GM23338 (cell line): Measurements from ENCODE around the gene HIVEP1.

Experiments
- CREB1 ChIP-seq: fragments of 250-450 bp; sonication (Bioruptor Pico); IDR thresholded peaks from 2 replicates; pipeline ENCODE4 v1.5.0; 2020; ENCODE audit warnings: low read depth, mild to moderate bottlenecking, moderate library complexity
- CTCF ChIP-seq, 2 experiments: fragments of 200-600 bp in 1 of 2; sonication (generic) in 1 of 2; conservative IDR thresholded peaks; 2 replicates each; pipeline versions ENCODE4 v1.5.1 to v1.6.1; 2016 to 2017; ENCODE audit warnings: antibody characterized with exemption in 2 of 2, low read depth in 2 of 2, mild to moderate bottlenecking in 2 of 2, moderate library complexity in 1 of 2
- EZH2 ChIP-seq: fragments of 200-600 bp; sonication (generic); IDR thresholded peaks from one replicate; pipeline ENCODE4 v1.8.0; 2017; ENCODE audit warnings: antibody characterized with exemption, mild to moderate bottlenecking, low read depth; ENCODE audit not compliant: unreplicated experiment
- EZH2phosphoT487 ChIP-seq: fragments of 200-600 bp; sonication (generic); IDR thresholded peaks from one replicate; pipeline ENCODE4 v1.8.1; 2018; ENCODE audit warnings: antibody characterized with exemption; ENCODE audit not compliant: unreplicated experiment
- JUNB ChIP-seq: IDR thresholded peaks from one replicate; pipeline ENCODE4 v1.6.1; 2016; ENCODE audit warnings: antibody characterized with exemption; ENCODE audit not compliant: unreplicated experiment
- NANOG ChIP-seq: IDR thresholded peaks from 2 replicates; pipeline ENCODE4 v1.6.1; 2016; ENCODE audit warnings: antibody characterized with exemption, borderline replicate concordance
- POLR2AphosphoS5 ChIP-seq: IDR thresholded peaks from 2 replicates; pipeline ENCODE4 v1.6.1; 2016; ENCODE audit warnings: antibody characterized with exemption, low read depth
- STAT1 ChIP-seq: IDR thresholded peaks from one replicate; pipeline ENCODE4 v1.6.1; 2016; ENCODE audit warnings: antibody characterized with exemption; ENCODE audit not compliant: unreplicated experiment
- ZNF114 ChIP-seq: fragments of 250-450 bp; sonication (Bioruptor Pico); IDR thresholded peaks from 2 replicates; pipeline ENCODE4 v1.5.0; 2020; ENCODE audit warnings: mild to moderate bottlenecking, moderate library complexity
- ZNF331 ChIP-seq: fragments of 250-450 bp; sonication (Bioruptor Pico); IDR thresholded peaks from 2 replicates; pipeline ENCODE4 v1.5.0; 2020; ENCODE audit warnings: low read depth, mild to moderate bottlenecking, moderate library complexity
- TF ChIP-seq, protein P1 (sequence below): IDR thresholded peaks from one replicate; pipeline ENCODE4 v1.6.1; 2018; ENCODE audit warnings: antibody characterized with exemption; ENCODE audit not compliant: unreplicated experiment
- TF ChIP-seq, protein P2 (sequence below): IDR thresholded peaks from 2 replicates; pipeline ENCODE4 v1.6.1; 2016; ENCODE audit warnings: antibody characterized with exemption
- TF ChIP-seq, protein P3 (sequence below): fragments of 250-450 bp; sonication (Bioruptor Pico); IDR thresholded peaks from 2 replicates; pipeline ENCODE4 v1.5.0; 2020; ENCODE audit warnings: mild to moderate bottlenecking, moderate library complexity

DNA sequence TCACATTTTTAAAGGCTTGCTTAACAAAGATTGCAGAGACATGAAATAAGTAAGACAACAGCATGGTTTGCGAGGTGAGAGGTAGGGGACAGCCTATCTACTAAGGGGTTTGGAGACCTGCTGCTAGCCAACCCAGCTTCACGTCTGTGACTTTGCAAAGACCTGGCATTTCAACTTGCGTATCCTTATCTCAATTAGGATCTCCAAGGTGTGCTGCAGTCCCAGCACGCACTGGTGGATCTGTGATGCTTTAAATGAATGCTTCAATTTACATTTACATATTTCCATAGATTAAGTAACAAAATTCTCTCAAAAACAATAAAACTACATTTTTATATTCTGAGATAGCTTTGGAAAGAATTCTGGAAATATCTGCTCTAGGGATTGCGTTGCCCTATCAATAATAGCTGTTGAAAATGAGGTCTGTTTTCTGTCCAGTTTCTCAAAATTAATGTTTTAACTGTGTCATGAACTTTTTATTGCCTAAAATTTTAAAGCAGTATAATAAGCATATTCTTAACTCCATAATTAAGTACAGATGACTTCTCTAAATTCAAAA is 153.7 kb downstream of the HIVEP1 start:
- no peak for TF ChIP-seq EZH2
- TF ChIP-seq CTCF (conservative IDR thresholded peaks at IDR 0.05; ENCODE audit: low read depth in 2 of 2) = no peak
- no peak for TF ChIP-seq POLR2AphosphoS5
- no peak for TF ChIP-seq ZNF331 (CRISPR knock-in tag)
- TF ChIP-seq, protein P1, sequence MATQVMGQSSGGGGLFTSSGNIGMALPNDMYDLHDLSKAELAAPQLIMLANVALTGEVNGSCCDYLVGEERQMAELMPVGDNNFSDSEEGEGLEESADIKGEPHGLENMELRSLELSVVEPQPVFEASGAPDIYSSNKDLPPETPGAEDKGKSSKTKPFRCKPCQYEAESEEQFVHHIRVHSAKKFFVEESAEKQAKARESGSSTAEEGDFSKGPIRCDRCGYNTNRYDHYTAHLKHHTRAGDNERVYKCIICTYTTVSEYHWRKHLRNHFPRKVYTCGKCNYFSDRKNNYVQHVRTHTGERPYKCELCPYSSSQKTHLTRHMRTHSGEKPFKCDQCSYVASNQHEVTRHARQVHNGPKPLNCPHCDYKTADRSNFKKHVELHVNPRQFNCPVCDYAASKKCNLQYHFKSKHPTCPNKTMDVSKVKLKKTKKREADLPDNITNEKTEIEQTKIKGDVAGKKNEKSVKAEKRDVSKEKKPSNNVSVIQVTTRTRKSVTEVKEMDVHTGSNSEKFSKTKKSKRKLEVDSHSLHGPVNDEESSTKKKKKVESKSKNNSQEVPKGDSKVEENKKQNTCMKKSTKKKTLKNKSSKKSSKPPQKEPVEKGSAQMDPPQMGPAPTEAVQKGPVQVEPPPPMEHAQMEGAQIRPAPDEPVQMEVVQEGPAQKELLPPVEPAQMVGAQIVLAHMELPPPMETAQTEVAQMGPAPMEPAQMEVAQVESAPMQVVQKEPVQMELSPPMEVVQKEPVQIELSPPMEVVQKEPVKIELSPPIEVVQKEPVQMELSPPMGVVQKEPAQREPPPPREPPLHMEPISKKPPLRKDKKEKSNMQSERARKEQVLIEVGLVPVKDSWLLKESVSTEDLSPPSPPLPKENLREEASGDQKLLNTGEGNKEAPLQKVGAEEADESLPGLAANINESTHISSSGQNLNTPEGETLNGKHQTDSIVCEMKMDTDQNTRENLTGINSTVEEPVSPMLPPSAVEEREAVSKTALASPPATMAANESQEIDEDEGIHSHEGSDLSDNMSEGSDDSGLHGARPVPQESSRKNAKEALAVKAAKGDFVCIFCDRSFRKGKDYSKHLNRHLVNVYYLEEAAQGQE = no peak
- no peak for TF ChIP-seq JUNB
- no peak for TF ChIP-seq CREB1 (CRISPR knock-in tag)
- TF ChIP-seq EZH2phosphoT487 = no peak
- TF ChIP-seq, protein P2, sequence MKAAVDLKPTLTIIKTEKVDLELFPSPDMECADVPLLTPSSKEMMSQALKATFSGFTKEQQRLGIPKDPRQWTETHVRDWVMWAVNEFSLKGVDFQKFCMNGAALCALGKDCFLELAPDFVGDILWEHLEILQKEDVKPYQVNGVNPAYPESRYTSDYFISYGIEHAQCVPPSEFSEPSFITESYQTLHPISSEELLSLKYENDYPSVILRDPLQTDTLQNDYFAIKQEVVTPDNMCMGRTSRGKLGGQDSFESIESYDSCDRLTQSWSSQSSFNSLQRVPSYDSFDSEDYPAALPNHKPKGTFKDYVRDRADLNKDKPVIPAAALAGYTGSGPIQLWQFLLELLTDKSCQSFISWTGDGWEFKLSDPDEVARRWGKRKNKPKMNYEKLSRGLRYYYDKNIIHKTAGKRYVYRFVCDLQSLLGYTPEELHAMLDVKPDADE = no peak
- no peak for TF ChIP-seq STAT1
- TF ChIP-seq NANOG = no peak
- TF ChIP-seq, protein P3, sequence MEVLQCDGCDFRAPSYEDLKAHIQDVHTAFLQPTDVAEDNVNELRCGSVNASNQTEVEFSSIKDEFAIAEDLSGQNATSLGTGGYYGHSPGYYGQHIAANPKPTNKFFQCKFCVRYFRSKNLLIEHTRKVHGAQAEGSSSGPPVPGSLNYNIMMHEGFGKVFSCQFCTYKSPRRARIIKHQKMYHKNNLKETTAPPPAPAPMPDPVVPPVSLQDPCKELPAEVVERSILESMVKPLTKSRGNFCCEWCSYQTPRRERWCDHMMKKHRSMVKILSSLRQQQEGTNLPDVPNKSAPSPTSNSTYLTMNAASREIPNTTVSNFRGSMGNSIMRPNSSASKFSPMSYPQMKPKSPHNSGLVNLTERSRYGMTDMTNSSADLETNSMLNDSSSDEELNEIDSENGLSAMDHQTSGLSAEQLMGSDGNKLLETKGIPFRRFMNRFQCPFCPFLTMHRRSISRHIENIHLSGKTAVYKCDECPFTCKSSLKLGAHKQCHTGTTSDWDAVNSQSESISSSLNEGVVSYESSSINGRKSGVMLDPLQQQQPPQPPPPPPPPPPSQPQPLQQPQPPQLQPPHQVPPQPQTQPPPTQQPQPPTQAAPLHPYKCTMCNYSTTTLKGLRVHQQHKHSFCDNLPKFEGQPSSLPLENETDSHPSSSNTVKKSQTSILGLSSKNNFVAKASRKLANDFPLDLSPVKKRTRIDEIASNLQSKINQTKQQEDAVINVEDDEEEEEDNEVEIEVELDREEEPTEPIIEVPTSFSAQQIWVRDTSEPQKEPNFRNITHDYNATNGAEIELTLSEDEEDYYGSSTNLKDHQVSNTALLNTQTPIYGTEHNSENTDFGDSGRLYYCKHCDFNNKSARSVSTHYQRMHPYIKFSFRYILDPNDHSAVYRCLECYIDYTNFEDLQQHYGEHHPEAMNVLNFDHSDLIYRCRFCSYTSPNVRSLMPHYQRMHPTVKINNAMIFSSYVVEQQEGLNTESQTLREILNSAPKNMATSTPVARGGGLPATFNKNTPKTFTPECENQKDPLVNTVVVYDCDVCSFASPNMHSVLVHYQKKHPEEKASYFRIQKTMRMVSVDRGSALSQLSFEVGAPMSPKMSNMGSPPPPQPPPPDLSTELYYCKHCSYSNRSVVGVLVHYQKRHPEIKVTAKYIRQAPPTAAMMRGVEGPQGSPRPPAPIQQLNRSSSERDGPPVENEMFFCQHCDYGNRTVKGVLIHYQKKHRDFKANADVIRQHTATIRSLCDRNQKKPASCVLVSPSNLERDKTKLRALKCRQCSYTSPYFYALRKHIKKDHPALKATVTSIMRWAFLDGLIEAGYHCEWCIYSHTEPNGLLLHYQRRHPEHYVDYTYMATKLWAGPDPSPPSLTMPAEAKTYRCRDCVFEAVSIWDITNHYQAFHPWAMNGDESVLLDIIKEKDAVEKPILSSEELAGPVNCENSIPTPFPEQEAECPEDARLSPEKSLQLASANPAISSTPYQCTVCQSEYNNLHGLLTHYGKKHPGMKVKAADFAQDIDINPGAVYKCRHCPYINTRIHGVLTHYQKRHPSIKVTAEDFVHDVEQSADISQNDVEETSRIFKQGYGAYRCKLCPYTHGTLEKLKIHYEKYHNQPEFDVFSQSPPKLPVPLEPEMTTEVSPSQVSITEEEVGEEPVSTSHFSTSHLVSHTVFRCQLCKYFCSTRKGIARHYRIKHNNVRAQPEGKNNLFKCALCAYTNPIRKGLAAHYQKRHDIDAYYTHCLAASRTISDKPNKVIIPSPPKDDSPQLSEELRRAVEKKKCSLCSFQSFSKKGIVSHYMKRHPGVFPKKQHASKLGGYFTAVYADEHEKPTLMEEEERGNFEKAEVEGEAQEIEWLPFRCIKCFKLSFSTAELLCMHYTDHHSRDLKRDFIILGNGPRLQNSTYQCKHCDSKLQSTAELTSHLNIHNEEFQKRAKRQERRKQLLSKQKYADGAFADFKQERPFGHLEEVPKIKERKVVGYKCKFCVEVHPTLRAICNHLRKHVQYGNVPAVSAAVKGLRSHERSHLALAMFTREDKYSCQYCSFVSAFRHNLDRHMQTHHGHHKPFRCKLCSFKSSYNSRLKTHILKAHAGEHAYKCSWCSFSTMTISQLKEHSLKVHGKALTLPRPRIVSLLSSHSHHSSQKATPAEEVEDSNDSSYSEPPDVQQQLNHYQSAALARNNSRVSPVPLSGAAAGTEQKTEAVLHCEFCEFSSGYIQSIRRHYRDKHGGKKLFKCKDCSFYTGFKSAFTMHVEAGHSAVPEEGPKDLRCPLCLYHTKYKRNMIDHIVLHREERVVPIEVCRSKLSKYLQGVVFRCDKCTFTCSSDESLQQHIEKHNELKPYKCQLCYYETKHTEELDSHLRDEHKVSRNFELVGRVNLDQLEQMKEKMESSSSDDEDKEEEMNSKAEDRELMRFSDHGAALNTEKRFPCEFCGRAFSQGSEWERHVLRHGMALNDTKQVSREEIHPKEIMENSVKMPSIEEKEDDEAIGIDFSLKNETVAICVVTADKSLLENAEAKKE (CRISPR knock-in tag) = no peak
- TF ChIP-seq ZNF114 (CRISPR knock-in tag) = no peak
